HG03025 (cell line): Measurements from ENCODE around the gene AFDN.

Experiments used
- ATAC-seq: cut with Tn5 transposase; IDR thresholded peaks from one replicate; pipeline ENCODE4 v1.9.1; 2021; ENCODE audit warnings: mild to moderate bottlenecking, moderate library complexity; ENCODE audit not compliant: unreplicated experiment, low FRiP score

The AFDN gene

GRCh38 chr6:168016176-168016620 is 189.5 kb downstream of the AFDN start:
- ATAC-seq = no peak

DNA sequence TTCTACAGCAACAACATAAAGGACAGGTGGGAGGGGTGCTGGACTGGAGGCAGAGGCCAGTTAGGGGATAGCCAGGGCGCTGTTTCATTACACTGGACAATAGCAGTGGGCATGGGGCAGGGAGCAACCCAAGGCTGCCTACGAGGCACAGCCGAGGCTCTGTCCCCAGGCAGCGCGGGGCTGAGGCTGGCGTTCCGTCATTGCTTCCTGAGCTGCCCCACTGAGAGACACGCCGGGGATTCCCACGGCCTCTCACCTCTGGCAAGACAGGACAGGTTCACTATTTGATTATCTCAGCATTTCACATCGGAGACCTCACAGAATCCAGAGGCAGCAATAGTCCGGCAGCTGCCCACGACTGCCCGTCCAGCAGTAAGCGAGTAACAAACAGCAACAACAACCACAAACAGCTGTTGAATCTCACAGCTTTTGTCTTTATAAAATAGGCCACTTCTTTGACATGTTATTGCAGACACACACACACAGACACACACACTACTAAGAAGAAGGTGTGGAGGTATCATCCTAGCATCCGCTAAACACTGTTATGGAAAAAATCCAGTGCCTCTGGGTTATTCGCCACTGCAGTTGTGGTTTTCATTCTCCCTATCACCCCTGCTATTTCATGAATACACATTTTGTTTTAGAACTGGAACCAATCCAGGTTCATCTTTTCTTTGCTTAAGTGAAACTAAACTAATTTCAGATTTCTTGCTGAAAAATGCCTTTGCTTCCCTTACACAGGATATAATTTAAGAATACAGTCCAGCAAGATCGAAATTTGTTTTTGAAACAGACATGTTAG is 190.2 kb downstream of the AFDN start:
- ATAC-seq = no peak

DNA sequence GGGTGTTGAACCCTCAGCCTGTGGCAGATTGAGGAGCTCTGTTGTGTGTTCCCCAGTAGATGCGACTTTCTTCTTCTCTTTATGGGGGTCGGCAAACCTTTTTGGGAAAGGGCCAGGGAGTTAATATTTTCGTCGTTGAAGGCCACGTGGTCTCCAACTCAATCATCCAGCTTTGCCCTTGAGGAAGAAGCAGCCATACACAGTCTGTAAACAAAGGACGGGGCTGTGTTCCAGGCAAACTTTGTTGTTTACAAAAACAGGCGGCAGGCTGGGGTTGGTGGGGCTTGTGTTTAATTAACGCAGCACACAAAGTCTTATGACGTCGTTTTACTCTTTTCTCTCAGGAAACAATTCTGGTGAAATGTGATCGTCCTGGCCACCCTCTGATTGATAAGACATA is 190.9 kb downstream of the AFDN start:
- ATAC-seq = no peak

- no peak for ATAC-seq
These were observed 192.0 kb downstream of the AFDN start for GRCh38 chr6:168018664-168019063.

DNA sequence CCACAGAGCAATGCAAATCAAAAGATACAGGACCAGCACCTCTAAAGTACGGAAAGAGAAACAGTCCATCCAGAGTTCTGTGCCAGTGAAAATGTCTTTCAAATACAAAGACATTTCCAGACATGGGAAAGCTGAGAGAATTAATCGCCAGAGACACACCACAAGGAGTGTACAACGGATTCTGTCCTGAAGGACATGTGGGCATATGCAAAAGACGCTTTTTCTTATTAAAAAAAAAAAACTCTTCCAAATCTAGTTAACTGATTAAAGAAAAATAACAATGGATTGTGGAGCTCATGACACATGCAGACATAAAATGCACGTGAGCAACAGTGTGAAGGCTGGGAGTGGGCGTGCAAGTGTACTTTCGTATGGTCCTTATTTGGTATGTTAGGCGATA is 193.5 kb downstream of the AFDN start:
- no peak for ATAC-seq

DNA sequence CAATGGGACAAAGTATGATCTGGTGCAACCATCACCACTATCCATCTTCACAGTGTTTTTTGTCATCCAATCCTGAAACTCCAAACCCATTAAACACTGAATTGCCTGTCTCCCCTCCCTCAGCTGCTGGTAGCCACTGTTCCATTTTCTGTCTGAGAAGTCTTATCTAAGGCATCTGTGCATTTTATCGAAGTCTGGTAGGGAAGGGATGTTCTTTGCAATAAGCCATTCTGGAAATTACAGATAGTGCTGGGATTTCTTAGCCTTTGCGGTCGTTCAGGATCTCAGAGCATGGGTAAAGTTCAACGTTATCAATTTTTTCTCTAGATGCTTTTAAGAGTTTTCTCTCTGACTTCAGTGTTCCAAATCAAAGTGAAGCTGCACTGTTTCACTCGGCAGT is 194.9 kb downstream of the AFDN start:
- no peak for ATAC-seq
